HG03520 (cell line): Measurements from ENCODE around the gene HUNK.
"Not testable (repeated sequence)": the region's sequence is repeated elsewhere in the genome, so short reads cannot be mapped to it uniquely, and the experiment has no call there.

Experiments
- ATAC-seq: cut with Tn5 transposase; IDR thresholded peaks from one replicate; pipeline ENCODE4 v1.9.1; 2021; ENCODE audit warnings: mild to moderate bottlenecking, moderate library complexity; ENCODE audit not compliant: unreplicated experiment

The HUNK gene

DNA sequence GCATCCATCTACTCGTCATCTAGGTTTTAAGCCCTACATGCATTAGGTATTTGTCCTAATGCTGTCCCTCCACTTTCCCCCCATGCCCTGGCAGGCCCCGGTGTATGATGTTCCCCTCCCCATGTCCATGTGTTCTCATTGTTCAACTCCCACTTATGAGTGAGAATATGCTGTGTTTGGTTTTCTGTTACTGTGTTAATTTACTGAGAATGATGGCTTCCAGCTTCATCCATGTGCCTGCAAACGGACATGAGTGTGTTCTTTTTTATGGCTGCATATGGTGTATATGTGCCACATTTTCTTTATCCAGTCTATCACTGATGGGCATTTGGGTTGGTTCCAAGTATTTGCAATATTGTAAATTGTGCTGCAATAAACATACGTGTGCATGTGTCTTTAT, 165.9 kb downstream of the HUNK start:
- not testable (repeated sequence) for ATAC-seq

DNA sequence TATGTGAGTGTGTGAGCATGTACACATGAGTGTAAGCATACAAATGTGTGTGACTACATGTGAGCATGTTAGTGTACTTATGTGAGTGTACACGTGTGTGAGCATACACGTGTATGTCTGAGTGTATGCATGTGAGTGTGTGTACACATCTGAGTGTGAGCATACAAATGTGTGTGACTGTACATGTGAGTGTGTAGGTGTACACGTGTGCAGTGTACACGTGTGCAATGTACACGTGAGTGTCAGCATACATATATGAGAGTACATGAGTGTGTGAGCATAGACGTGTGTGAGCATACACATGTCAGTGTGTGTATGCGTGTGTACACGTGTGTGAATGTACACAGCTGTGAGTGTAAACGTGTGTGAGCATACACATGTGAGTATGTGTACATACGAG, 170.6 kb downstream of the HUNK start:
- ATAC-seq: no peak

- ATAC-seq: no peak
These were observed 171.7 kb downstream of the HUNK start for GRCh38 chr21:32044205-32045180.

DNA sequence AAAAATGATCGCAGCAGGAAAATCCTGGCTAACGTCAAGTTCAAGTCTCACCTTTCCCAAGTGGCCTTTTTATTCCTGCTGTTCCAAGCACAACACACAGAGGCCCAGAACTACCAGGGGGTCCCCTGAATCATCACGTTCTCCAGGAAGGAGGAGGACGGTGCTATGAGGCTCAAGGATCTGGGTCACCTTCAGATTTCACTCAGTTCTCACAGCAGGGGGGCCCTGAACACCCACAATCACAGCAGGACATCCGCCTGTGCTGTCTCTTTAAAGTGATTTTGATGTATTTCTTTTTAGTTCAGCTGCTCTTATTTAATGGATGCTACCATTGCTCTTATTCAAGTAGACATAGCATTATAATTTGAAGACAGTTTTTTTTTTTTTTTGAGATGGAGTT, 173.4 kb downstream of the HUNK start:
- no peak for ATAC-seq

DNA sequence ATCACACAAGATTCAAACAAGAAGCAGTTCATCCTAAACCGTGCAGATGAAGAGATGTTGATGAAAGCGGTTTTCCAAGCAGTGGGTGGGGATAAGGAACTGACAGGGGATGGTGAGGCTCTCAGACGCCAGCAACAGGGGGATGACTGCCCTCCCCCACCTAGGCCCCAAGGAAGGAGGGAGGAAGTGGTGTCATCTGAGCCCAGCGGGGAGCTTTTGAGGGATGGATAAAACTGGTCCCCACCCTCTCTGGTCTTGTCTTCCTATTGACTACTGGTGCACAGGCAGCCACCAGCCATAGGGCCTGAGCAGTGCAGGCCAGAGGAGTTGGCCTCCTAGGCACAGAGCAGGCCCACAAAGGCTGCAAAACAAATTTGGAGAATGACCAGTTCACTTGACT, 175.5 kb downstream of the HUNK start:
- ATAC-seq: no peak
